Esophagus (tissue), 2 donors: ENCODE data around the gene MTMR12. TPM values are rescaled to one million over a fixed set of nuclear protein-coding genes. Genes with fewer than 3 reads are reported as not detected.

Experiments
- H3K27ac ChIP-seq, 2 donors: one replicate each; pipeline ENCODE4 v1.5.1; 2013; ENCODE audit warnings: low read depth in 2 of 2, mild to moderate bottlenecking in 2 of 2, inconsistent platforms in 1 of 2, low read length in 1 of 2, moderate library complexity in 1 of 2
- H3K27me3 ChIP-seq, 2 donors: one replicate each; pipeline ENCODE4 v1.6.1; 2013; ENCODE audit warnings: low read length in 2 of 2, control low read depth in 1 of 2, mild to moderate bottlenecking in 1 of 2; ENCODE audit not compliant: insufficient read depth in 2 of 2, control insufficient read depth in 1 of 2
- H3K36me3 ChIP-seq, 2 donors: one replicate each; pipeline ENCODE4 v1.6.1; 2013; ENCODE audit warnings: low read length in 1 of 2; ENCODE audit not compliant: control insufficient read depth in 2 of 2, insufficient read depth in 2 of 2
- H3K4me1 ChIP-seq, 2 donors: one replicate each; pipeline ENCODE4 v1.6.1; 2013; ENCODE audit warnings: low read length in 1 of 2; ENCODE audit not compliant: control insufficient read depth in 2 of 2, insufficient read depth in 2 of 2
- H3K4me3 ChIP-seq, 2 donors: one replicate each; pipeline ENCODE4 v1.5.1; 2013; ENCODE audit warnings: low read length in 2 of 2, mild to moderate bottlenecking in 2 of 2, low read depth in 1 of 2, moderate library complexity in 1 of 2
- H3K9me3 ChIP-seq, 2 donors: one replicate each; pipeline ENCODE4 v1.6.1; 2013; ENCODE audit warnings: mild to moderate bottlenecking in 2 of 2, low read depth in 1 of 2, low read length in 1 of 2, moderate library complexity in 1 of 2; ENCODE audit not compliant: control insufficient read depth in 2 of 2, insufficient read depth in 1 of 2
- WGBS, 2 donors: extraction: QIAGEN DNeasy Blood & Tissue Kit; methylation state at CpG; one replicate each; pipeline ENCODE4 v1.1.7; 2013; 5-methylcytosine and 5-hydroxymethylcytosine counted together
- polyA plus RNA-seq, 2 donors: library from polyadenylated mRNA; stranded (reverse); fragments of 200-250 nt; gene quantifications; one replicate each; pipeline ENCODE4 v1.2.3, GENCODE V29; 2013
- donor health status: healthy with polysubstance abuse.
- donor health status: Bipolar disorder and iron deficiency.

The MTMR12 gene
- polyA plus RNA-seq, 2 donors = 5.2 to 8.2 TPM

DNA sequence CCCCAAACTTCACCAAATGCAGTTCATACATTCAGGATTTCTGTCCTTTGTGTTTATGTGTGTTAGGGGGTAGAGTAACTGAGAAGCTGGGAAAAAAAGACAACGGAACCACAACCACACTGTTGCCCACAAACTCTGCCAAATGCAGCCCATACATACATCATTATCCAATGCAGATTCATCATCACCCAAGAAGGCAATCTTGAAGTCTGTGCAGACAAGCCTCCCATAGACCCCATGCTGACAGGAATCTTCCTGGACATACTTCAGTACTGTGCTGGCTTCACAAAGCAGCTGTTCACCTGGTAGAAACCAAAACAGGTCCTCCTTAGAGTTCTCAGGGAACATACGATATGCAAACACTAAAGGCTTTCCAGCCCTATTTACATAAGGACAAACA, 38.9 kb downstream of the MTMR12 start:
- Histone ChIP-seq H3K27me3 (no peaks in the 10 kb centered on the region), H3K36me3 (peaks cover 8 to 10% of the 10 kb centered on the region in 2 donors), H3K4me1 (no peaks in the 10 kb centered on the region), H3K9me3 (no peaks in the 10 kb centered on the region), H3K27ac (no peak overlapping the region), H3K4me3 (no peak overlapping the region)
- WGBS, 2 donors = 90 to 91% methylated on average over 2 of the region's 2 CpGs

DNA sequence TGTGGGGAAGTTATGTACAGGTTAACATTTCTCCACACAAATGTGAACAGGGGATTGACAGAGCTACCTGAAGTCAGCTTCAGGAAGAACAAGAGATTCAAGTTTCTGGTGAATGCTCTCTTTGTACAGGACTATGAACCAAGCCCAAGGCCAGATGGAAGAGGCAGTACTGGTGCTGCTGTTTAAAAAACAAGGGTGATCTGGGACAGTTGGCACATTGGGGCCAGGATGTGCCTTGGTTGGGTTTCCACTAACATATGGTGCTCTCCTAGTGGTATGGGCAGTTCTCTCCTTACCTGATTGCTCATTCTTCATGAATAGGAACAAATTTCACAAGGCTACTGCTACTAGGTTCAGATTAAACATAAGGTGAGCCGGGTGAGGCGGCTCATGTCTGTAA, 40.0 kb downstream of the MTMR12 start:
- Histone ChIP-seq H3K4me1 (no peaks in the 10 kb centered on the region), H3K27me3 (no peaks in the 10 kb centered on the region), H3K9me3 (no peaks in the 10 kb centered on the region), H3K36me3 (peaks cover 8 to 10% of the 10 kb centered on the region in 2 donors), H3K4me3 (no peak overlapping the region), H3K27ac (peak overlapping the region; percentile 24 to 56)
- WGBS, 2 donors = 80 to 86% methylated on average over 2 of the region's 2 CpGs

- WGBS, 2 donors = 92 to 96% methylated on average over 1 of the region's 1 CpG
- H3K9me3 ChIP-seq = no peaks in the 10 kb centered on the region
- H3K27ac ChIP-seq = no peak overlapping the region
- H3K4me3 ChIP-seq = no peak overlapping the region
- peaks cover 8 to 10% of the 10 kb centered on the region in 2 donors for H3K36me3 ChIP-seq
- no peaks in the 10 kb centered on the region for H3K4me1 ChIP-seq
- H3K27me3 ChIP-seq = no peaks in the 10 kb centered on the region
These were observed 41.8 kb downstream of the MTMR12 start for GRCh38 chr5:32270946-32271345.

DNA sequence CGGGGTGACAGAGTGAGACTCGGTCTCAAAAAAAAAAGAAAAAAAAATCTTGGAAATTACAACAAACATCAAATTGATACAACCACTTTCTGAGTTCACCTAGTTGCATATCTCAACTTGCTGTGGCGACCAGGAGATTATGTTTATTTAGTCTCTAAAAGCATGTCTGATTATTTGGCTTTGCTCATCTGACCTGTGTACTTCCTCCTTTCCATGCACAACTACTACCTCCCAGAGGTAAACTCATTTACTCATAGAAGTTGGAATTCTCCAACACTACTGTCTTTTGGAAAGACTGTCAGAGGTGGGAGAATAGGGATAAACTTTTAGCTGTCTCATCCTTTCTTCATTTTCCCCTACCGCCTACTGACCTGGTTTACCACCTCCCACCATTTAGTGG, 42.6 kb downstream of the MTMR12 start:
- no peaks in the 10 kb centered on the region for H3K9me3 ChIP-seq
- H3K27ac ChIP-seq = no peak overlapping the region
- no peak overlapping the region for H3K4me3 ChIP-seq
- no peaks in the 10 kb centered on the region for H3K4me1 ChIP-seq
- WGBS, 2 donors = 90 to 96% methylated on average over 4 of the region's 4 CpGs
- H3K36me3 ChIP-seq = peaks cover 8 to 10% of the 10 kb centered on the region in 2 donors
- H3K27me3 ChIP-seq = no peaks in the 10 kb centered on the region

DNA sequence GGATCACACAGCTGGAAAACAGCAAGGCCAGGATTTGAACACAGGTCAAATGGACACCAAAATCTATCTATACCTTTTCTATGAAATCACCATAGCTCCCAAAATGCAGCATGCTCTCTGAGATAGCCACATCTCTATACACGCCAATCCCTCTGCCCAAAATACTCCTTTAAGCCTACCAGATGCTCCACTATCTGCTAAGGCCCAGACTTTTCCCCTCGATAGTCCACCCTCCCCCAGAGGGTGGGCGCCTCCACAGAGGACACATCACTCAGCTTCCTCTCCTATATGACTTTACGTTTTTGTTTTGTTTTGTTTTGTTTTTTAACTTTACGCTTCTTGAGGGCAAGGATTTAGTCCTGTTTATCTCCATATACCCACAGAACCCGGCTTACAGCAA, 46.8 kb downstream of the MTMR12 start:
- 92 to 95% methylated on average over 6 of the region's 6 CpGs for WGBS, 2 donors
- Histone ChIP-seq H3K4me3 (no peak overlapping the region), H3K27ac (no peak overlapping the region), H3K9me3 (no peaks in the 10 kb centered on the region), H3K36me3 (peaks cover 6 to 8% of the 10 kb centered on the region in 2 donors), H3K27me3 (no peaks in the 10 kb centered on the region), H3K4me1 (no peaks in the 10 kb centered on the region)

DNA sequence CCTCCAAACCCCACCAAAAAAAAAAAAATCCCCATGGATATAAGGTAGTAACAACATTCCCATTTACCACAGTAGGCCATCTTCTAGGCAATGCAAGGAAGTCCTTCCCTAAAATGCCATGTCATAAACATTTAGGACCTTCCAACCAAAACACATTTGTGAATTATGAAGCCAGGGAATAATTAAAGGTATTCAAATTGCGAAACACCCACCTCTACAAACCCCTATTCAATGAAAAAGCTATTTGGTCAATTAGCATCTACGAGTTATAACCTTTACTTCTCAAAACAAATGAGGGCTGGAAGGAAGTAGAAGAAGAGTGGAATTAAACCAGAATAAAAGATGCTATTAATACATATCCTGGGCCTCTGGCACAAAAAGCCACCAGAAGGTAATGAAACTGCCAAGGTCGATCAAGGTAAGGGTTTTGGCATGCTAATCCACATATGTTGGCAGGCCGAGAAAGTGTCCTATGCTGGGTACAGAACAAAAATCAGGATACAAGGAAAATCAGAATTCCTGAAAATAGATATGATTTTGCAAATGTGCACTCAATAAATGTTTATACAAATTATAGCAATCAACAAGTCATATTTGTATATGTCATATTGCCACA, 47.7 kb downstream of the MTMR12 start:
- Histone ChIP-seq H3K9me3 (no peaks in the 10 kb centered on the region), H3K36me3 (peaks cover 4 to 9% of the 10 kb centered on the region in 2 donors), H3K27ac (no peak overlapping the region), H3K4me3 (no peak overlapping the region), H3K4me1 (peaks cover 0 to 1% of the 10 kb centered on the region in 2 donors), H3K27me3 (no peaks in the 10 kb centered on the region)
- 71 to 73% methylated on average over 4 of the region's 4 CpGs for WGBS, 2 donors

- Histone ChIP-seq H3K4me3 (no peak overlapping the region), H3K9me3 (no peaks in the 10 kb centered on the region), H3K27me3 (no peaks in the 10 kb centered on the region), H3K27ac (no peak overlapping the region), H3K4me1 (peaks cover 0 to 3% of the 10 kb centered on the region in 2 donors), H3K36me3 (peaks cover 4 to 14% of the 10 kb centered on the region in 2 donors)
- WGBS, 2 donors = 81 to 86% methylated on average over 4 of the region's 4 CpGs
These were observed 49.1 kb downstream of the MTMR12 start for GRCh38 chr5:32263684-32264083.

- peaks cover 0 to 3% of the 10 kb centered on the region in 2 donors for H3K4me1 ChIP-seq
- no peaks in the 10 kb centered on the region for H3K9me3 ChIP-seq
- 56 to 58% methylated on average over 2 of the region's 2 CpGs for WGBS, 2 donors
- H3K27me3 ChIP-seq = no peaks in the 10 kb centered on the region
- peak overlapping the region; percentile 22 to 32 for H3K27ac ChIP-seq
- no peak overlapping the region for H3K4me3 ChIP-seq
- peaks cover 4 to 14% of the 10 kb centered on the region in 2 donors for H3K36me3 ChIP-seq
These were observed 51.5 kb downstream of the MTMR12 start for GRCh38 chr5:32261198-32261597.

GRCh38 chr5:32259033-32259432, 53.7 kb downstream of the MTMR12 start:
- peaks cover 0 to 3% of the 10 kb centered on the region in 2 donors for H3K4me1 ChIP-seq
- 76 to 87% methylated on average over 1 of the region's 1 CpG for WGBS, 2 donors
- H3K27me3 ChIP-seq = no peaks in the 10 kb centered on the region
- no peak overlapping the region for H3K27ac ChIP-seq
- H3K36me3 ChIP-seq = peaks cover 4 to 14% of the 10 kb centered on the region in 2 donors
- H3K4me3 ChIP-seq = no peak overlapping the region
- no peaks in the 10 kb centered on the region for H3K9me3 ChIP-seq

DNA sequence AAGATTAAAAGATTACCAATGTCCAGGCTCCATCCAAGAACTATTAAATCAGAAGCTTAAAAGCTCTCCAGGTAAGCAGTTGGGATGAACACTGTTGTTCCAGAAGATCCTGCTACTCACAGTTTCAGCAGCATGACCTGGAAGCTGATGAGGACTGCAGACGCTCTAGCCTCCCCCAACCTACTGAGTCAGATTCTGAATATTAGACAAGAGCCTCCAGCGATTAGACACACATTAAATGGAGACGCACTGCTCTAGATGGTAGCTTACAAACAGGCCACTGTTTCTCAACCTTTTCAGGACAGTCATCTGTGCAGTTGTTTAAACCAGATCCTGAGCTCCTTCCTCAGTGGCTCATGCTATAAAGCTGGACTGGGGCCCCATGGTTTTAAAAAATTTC, 54.3 kb downstream of the MTMR12 start:
- Histone ChIP-seq H3K27me3 (no peaks in the 10 kb centered on the region), H3K4me3 (no peak overlapping the region), H3K9me3 (no peaks in the 10 kb centered on the region), H3K4me1 (peaks cover 0 to 3% of the 10 kb centered on the region in 2 donors), H3K27ac (no peak overlapping the region), H3K36me3 (peaks cover 4 to 16% of the 10 kb centered on the region in 2 donors)
- 77 to 90% methylated on average over 3 of the region's 3 CpGs for WGBS, 2 donors
